HG02840 (cell line): Measurements from ENCODE around the gene NPIPA5.
"Not testable (repeated sequence)": the region's sequence is repeated elsewhere in the genome, so short reads cannot be mapped to it uniquely, and the experiment has no call there.

Experiments used
- ATAC-seq: cut with Tn5 transposase; IDR thresholded peaks from one replicate; pipeline ENCODE4 v1.9.1; 2021; ENCODE audit warnings: mild to moderate bottlenecking, moderate library complexity, moderate number of reproducible peaks; ENCODE audit not compliant: unreplicated experiment, low FRiP score

Gene NPIPA5

GRCh38 chr16:15395631-15396508 is 17.8 kb upstream of the NPIPA5 start, which contains the start of gene MPV17L:
Gene MPV17L, plus strand, starts transcription at chr16:15395754. Its CDS starts 144 bp downstream, at chr16:15395898.
- not testable (repeated sequence) for ATAC-seq

- ATAC-seq, result not testable (repeated sequence)
These were observed 14.9 kb upstream of the NPIPA5 start for GRCh38 chr16:15393025-15393424.

DNA sequence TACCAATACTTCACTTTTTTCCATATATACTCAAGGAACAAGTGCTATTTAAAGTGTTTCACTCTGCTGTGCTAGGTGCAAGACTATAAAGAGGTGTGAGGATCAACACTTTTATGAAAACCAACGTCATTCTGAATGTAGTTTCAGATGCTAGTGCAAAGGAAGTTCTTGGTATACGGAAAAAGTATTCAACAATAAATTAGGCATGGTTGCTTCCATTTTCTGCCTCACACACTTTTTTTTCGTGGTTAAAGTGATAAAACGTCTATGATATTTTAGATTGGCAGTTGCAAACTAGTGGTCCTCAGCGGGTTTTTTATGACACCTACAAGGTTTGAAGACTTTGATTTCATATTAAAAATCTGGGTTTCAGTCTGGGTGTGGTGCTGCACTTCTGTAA is 11.8 kb upstream of the NPIPA5 start:
- not testable (repeated sequence) for ATAC-seq

DNA sequence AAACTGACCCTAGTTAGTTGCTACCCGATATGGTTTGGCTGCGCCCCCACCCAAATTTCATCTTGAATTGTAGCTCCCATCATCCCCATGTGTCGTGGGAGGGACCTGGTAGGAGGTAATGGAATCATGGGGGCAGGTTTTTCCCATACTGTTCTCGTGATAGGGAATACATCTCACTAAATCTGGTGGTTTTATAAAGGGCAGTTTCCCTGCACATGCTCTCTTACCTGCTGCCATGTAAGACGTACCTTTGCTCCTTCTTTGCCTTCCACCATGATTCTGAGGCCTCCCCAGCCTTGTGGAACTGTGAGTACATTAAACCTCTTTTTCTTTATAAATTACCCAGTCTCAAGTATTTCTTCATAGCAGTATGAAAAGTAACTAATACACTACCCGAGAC is 10.0 kb upstream of the NPIPA5 start:
- not testable (repeated sequence) for ATAC-seq

- ATAC-seq, result not testable (repeated sequence)
These were observed 4.7 kb upstream of the NPIPA5 start for GRCh38 chr16:15382810-15383209.

GRCh38 chr16:15357495-15357894 is 20.6 kb downstream of the NPIPA5 start:
- ATAC-seq, result not testable (repeated sequence)

GRCh38 chr16:15354846-15355245 is 23.2 kb downstream of the NPIPA5 start:
- not testable (repeated sequence) for ATAC-seq

DNA sequence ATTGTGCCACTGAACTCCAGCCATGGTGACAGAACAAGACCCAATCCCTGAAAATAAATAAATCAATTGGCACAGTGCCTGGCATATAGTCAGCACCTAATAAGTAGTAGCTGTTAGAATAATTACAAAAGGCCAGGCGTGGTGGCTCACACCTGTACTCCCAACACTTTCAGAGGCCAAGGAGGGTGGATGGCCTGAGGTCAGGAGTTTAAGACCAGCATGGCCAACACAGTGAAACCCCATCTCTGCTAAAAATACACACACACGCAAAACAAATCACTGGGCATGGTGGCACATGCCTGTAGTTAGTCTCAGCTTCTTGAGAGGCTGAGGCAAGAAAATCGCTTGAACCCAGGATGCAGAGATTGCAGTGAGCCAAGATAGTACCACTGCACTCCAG is 25.2 kb downstream of the NPIPA5 start:
- not testable (repeated sequence) for ATAC-seq

DNA sequence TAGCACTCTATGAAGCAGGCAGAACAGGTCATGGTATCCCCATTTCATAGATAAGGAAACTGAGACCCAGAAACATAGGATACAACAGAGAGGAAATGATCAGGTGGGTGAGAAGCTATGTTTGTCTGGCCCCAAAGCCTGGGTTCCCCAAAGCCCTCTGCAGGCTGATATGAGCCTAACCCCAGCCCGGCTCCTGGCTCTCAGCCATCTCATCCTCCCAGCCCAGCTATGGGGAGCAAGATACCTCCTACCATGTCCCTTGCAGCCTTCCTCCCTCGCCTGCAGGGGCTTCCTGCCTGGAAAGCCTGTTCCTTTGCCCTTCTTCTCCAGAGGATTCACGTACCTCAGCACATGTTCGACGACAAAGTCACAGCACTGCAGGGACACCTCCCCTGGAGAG is 26.3 kb downstream of the NPIPA5 start:
- not testable (repeated sequence) for ATAC-seq

DNA sequence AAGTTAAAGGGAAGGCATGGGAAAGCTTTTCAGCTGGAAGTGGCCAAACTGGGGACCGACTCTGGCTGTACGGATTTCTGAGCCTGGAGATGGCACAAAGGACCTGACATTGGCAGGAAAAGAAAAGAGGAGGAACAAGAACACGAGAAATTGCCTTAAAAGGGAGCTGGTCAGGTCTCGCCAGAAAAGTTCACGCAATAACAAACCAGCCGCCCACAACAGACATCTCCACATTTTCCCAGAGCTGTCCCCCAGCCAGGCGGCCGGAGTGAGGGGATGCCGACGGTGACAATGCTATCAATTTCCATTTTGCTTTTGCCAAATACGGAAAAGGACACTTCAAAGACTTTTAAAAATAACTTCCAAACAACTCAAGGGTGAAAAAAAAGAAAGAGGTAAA is 26.8 kb downstream of the NPIPA5 start:
- not testable (repeated sequence) for ATAC-seq

DNA sequence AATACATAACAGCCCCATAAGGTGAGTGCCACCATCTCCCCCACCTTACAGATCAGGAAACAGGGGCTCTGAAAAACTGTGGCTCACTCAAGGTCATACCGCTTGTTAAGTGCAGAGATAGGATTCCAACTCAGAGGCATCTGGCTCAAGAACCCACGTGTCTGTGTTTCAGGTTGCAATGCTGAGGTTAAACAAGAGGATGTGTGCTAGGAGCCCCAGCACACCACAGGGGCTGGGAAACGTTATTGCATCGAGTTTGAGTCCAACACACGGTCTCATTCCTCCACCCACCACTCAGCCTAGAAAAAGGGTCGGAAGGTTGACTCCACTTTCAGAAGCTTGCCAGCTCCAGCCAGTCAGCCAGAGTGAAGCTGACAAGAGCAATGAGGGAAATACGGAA is 29.4 kb downstream of the NPIPA5 start:
- not testable (repeated sequence) for ATAC-seq

- not testable (repeated sequence) for ATAC-seq
These were observed 35.8 kb downstream of the NPIPA5 start for GRCh38 chr16:15342337-15342736.

GRCh38 chr16:15338986-15339385 is 39.1 kb downstream of the NPIPA5 start:
- ATAC-seq, result not testable (repeated sequence)

- not testable (repeated sequence) for ATAC-seq
These were observed 40.0 kb downstream of the NPIPA5 start for GRCh38 chr16:15337974-15338605.

- not testable (repeated sequence) for ATAC-seq
These were observed 42.5 kb downstream of the NPIPA5 start for GRCh38 chr16:15335609-15336008.

- not testable (repeated sequence) for ATAC-seq
These were observed 44.1 kb downstream of the NPIPA5 start for GRCh38 chr16:15333969-15334368.

DNA sequence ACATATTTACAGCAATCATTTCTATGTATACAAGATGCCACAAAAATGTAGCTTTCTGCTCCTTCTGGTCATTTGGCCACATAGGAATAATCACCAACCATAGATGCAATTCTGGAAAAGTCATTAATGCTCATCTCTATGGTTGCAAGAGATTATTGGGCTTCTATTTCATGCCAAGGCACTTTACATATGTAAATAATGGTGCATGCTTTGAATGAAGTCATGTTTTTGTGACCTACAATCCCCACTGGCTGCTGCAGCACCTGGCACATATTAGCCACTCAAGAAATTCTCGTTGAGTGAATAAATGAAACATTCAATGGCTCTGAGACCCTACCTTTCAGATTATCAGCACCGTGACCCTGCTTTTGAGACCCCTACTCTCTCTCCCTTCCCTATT is 47.1 kb downstream of the NPIPA5 start:
- not testable (repeated sequence) for ATAC-seq

GRCh38 chr16:15324954-15325353 is 53.1 kb downstream of the NPIPA5 start:
- ATAC-seq, result not testable (repeated sequence)

- ATAC-seq, result not testable (repeated sequence)
These were observed 54.7 kb downstream of the NPIPA5 start for GRCh38 chr16:15323373-15323772.

GRCh38 chr16:15321221-15321620 is 56.9 kb downstream of the NPIPA5 start:
- ATAC-seq, result not testable (repeated sequence)

DNA sequence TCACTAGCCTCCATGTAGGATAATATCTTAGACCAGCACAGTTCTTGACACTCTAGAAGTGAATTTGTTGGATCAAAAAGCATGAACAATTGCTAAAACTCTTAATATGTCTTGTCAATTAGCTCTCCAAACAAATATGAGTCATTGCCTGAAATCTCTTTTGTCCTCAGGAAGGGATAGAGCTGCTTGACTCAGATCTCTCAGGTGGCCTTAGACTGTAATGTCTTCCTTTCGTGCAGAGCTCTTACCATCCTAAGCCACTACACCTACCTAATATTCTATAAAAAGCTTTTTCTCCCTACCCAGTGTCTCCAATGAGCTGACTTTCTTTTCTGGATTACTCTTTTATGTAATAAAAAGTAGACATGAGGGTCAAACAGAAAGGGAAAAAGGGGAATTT is 63.5 kb downstream of the NPIPA5 start:
- not testable (repeated sequence) for ATAC-seq
